ENCODE data around the gene PTGDR2.
A peak's percentile ranks its signal among the peaks of the same experiment; 100 is the strongest.

The PTGDR2 gene

GRCh38 chr11:60879971-60880588 is 24.3 kb upstream of the PTGDR2 start:
- no peak overlapping the region for H3K4me3 Mint-ChIP-seq
- H3K9me3 Mint-ChIP-seq = no peaks in the 10 kb centered on the region
- peaks cover 48% of the 10 kb centered on the region for H3K36me3 Mint-ChIP-seq (ENCODE audit: low read depth)
- H3K27me3 Mint-ChIP-seq (ENCODE audit: low read depth) = no peaks in the 10 kb centered on the region
- peaks cover 28% of the 10 kb centered on the region for H3K4me1 Mint-ChIP-seq (ENCODE audit: low read depth)
- H3K27ac Mint-ChIP-seq = no peak overlapping the region
- no peak for DNase-seq (ENCODE audit: low spot score)

DNA sequence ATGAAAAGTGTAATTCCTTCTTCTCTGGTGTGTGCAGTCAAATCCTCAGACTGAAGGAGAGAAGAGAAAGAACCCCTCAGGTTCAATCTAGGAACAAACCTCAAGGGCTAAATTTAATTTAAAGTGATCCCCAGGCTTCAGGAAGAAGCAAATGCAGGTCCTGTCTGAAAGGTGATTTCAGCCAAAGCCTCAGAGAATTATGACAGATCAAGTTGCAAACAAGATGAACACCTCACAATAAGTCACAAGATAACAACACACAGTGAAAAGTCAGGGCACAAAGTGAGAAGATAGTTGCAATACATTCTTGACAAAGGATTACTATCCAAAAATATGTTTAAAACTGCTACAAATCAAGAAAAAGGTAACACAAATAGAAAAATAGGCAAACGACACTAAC is 23.4 kb upstream of the PTGDR2 start:
- H3K27me3 Mint-ChIP-seq (ENCODE audit: low read depth) = no peaks in the 10 kb centered on the region
- no peak for DNase-seq (ENCODE audit: low spot score)
- peaks cover 44% of the 10 kb centered on the region for H3K36me3 Mint-ChIP-seq (ENCODE audit: low read depth)
- peaks cover 35% of the 10 kb centered on the region for H3K4me1 Mint-ChIP-seq (ENCODE audit: low read depth)
- no peaks in the 10 kb centered on the region for H3K9me3 Mint-ChIP-seq
- no peak overlapping the region for H3K27ac Mint-ChIP-seq
- H3K4me3 Mint-ChIP-seq = no peak overlapping the region

DNA sequence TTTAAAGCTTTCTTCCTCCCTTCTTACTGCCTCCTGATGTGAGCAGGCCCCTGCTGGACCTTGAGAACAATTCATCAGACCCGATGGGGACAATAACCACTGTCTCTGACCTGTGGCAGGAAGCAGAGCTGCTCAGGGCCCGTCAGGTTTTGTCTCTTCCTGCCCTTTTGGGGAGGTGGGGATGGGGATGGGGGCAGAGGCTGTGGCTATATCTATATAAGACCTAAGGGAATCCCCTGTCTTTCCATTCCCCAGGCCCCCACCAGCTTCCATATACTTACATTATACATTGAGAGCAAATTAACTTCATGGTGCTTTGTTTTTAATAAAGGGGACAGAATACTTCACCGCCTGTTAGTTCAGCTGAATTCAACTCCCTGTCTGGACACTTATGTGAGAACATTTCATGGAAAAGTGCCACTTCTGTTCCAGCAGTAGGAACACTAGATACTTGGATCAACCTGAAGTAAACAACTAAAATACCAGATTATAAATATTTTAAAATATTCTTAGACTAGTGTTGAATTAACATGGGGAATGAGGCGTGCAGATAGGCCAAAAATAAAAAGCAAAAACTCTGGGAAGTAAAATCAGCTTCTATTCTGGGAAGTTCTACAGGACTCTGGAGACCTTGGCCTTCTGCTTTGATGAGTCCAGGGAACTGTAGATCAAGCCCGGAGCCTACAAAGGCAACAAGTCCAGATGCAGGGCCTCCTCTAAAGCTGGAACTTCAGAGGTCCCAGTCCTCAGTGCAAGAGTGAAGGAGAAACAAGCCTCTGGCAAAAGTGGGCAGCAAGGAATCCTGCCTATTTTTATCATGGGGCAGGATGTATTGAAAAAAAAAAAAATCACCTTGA is 22.7 kb upstream of the PTGDR2 start:
- no peak overlapping the region for H3K27ac Mint-ChIP-seq
- no peaks in the 10 kb centered on the region for H3K27me3 Mint-ChIP-seq (ENCODE audit: low read depth)
- no peak for DNase-seq (ENCODE audit: low spot score)
- H3K4me1 Mint-ChIP-seq (ENCODE audit: low read depth) = peaks cover 37% of the 10 kb centered on the region
- no peak overlapping the region for H3K4me3 Mint-ChIP-seq
- H3K36me3 Mint-ChIP-seq (ENCODE audit: low read depth) = peaks cover 39% of the 10 kb centered on the region
- H3K9me3 Mint-ChIP-seq = no peaks in the 10 kb centered on the region

DNA sequence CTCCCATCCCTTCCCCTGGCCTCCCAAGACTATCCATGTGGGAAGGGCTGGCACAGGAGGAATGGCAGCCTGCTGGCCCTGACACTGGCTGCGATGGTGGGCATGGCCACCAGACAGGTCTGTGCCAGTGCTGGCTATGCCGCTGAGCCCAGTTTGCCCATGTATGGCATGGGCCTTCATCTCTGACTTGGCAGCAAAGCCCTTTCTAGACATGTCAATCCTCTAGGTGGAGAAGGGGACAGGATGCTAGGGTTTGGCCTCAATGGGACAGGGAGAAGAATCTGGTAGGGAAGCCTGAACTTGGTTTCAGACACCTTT is 20.4 kb upstream of the PTGDR2 start:
- no peak overlapping the region for H3K4me3 Mint-ChIP-seq
- H3K9me3 Mint-ChIP-seq = no peaks in the 10 kb centered on the region
- H3K36me3 Mint-ChIP-seq (ENCODE audit: low read depth) = peaks cover 24% of the 10 kb centered on the region

DNA sequence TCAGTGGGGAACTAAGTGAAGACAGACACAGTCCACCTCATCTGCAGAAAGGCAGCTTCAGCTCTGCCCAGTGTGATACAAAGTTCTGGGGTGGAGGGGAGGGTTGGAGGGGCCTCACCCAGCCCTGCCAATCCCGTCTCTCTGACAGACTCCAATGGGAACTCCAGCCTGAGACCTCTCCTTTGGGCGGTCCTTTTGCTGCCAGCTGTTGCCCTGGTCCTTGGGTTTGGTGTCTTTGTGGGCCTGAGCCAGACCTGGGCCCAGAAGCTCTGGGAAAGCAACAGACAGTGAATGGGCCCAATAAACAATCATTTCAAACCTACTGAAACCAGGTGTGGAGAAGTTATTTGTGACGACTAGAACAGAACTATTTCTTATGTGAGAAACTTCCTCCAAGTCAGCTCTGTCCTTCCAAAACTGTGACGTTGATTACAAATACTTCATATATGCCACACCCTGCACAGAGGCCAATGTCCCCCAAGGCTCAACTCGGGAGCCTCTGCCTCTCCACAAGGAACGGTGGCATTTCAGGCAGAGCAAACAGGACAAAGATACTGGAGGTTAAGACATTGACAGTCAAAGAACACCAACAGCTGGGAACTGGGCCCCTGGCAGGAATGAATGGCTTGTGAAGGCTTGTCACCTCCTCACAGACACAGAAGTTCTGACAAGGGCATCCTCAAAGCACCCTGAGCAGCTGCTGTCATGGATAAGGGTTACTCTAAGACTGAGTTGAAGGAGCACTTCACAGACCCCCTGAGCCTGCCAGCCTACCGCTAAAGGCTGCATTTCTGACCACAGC is 19.8 kb upstream of the PTGDR2 start:
- peaks cover 57% of the 10 kb centered on the region for H3K4me1 Mint-ChIP-seq (ENCODE audit: low read depth)
- peaks cover 18% of the 10 kb centered on the region for H3K36me3 Mint-ChIP-seq (ENCODE audit: low read depth)
- H3K9me3 Mint-ChIP-seq = no peaks in the 10 kb centered on the region
- no peak overlapping the region for H3K4me3 Mint-ChIP-seq
- no peak overlapping the region for H3K27ac Mint-ChIP-seq
- H3K27me3 Mint-ChIP-seq (ENCODE audit: low read depth) = no peaks in the 10 kb centered on the region
- no peak for DNase-seq (ENCODE audit: low spot score)

More for the DNA sequence above, 20.4 kb upstream of the PTGDR2 start:
- Mint-ChIP-seq H3K27ac (no peak overlapping the region), H3K4me1 (ENCODE audit: low read depth) (peaks cover 56% of the 10 kb centered on the region), H3K27me3 (ENCODE audit: low read depth) (no peaks in the 10 kb centered on the region)
- no peak for DNase-seq (ENCODE audit: low spot score)

DNA sequence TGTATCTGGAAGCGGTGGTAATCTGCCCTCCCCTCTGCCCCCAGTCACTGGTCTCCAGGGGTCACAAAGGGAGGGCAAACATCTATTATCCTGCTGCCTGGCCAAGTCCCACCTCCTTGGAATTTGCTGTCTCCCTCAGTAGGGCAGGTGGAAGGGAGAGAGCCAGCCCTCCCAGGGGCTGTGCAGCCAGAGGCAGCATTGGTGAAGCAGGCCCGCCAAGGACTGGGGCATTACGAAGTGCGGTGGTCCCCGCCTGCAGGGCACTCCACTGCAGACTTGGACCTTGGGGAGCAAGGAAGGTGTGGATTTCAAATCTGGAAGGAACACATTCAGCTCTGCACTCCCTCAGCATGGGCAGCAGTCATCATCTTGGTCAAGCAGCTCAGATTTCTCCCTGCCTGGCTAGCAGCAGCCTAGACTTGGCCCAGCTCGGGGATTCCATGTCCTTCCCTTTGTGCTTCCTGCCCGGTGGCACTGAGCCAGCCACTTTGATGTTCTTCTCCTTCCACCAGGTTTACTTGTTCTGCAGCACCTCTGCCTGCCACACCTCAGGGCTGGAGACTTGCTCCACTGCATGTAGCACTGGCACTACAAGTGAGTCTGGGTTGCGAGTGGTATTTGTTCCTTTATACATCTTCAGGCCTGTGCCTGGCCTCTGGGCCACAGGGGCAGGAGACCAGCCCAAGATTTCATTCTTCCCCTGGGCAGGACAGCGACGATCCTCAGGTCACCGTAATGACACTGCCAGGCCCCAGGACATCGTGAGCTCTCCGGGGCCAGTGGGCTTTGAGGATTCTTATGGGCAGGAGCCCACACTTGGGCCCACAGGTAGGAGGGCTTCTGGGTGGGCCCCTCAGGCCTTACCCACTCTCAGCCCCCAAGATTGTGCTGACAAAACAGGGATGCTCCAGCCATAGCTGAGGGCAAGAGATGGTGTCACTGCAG is 18.9 kb upstream of the PTGDR2 start:
- DNase-seq (ENCODE audit: low spot score) = no peak
- peak overlapping the region; percentile 16 for H3K4me3 Mint-ChIP-seq
- H3K4me1 Mint-ChIP-seq (ENCODE audit: low read depth) = peaks cover 58% of the 10 kb centered on the region
- H3K9me3 Mint-ChIP-seq = no peaks in the 10 kb centered on the region
- peak overlapping the region; percentile 65 for H3K27ac Mint-ChIP-seq
- peaks cover 16% of the 10 kb centered on the region for H3K36me3 Mint-ChIP-seq (ENCODE audit: low read depth)
- H3K27me3 Mint-ChIP-seq (ENCODE audit: low read depth) = no peaks in the 10 kb centered on the region

DNA sequence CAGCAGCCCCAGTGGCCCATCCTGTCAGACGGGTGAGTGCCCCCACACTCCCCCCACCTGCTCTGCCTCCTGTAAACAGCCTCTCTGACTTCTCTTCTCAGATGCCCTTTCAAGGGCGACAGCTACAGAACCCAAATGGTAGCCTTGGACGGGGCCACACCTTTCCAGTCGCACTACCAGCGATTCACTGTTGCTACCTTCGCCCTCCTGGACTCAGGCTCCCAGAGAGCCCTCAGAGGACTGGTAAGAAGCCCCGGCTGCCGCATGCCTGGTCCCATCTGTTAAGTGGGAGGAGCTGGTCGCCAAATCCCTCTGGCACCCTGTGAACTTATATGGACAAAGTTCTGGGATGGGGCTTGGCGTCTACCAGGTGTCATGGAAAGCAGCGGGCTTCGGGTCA is 17.8 kb upstream of the PTGDR2 start:
- no peak for DNase-seq (ENCODE audit: low spot score)
- Mint-ChIP-seq H3K27me3 (ENCODE audit: low read depth) (no peaks in the 10 kb centered on the region), H3K36me3 (ENCODE audit: low read depth) (peaks cover 10% of the 10 kb centered on the region), H3K4me1 (ENCODE audit: low read depth) (peaks cover 67% of the 10 kb centered on the region), H3K27ac (peak overlapping the region; percentile 31), H3K4me3 (peak overlapping the region; percentile 54), H3K9me3 (no peaks in the 10 kb centered on the region)

DNA sequence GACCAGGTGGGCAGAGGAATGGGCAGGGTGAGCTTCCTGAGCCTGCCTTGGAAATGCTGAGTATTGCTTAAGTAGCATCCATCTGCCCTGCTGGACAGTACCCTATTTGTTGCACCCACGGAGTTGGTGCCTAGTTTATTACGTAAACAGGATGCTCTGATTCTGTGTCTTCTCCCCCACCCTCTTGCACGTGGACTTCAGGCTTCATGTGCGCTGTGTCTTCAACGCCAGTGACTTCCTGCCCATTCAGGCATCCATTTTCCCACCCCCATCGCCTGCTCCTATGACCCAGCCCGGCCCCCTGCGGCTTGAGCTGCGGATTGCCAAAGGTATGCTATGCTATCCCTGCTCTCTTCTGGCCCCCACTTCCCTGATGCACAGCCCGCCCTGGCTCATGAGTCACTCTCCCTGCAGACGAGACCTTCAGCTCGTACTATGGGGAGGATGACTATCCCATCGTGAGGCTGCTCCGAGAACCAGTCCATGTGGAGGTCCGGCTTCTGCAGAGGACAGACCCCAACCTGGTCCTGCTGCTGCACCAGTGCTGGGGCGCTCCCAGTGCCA is 17.3 kb upstream of the PTGDR2 start:
- Mint-ChIP-seq H3K4me1 (ENCODE audit: low read depth) (peaks cover 69% of the 10 kb centered on the region), H3K27ac (peak overlapping the region; percentile 80), H3K4me3 (peak overlapping the region; percentile 54), H3K9me3 (no peaks in the 10 kb centered on the region), H3K36me3 (ENCODE audit: low read depth) (peaks cover 7% of the 10 kb centered on the region), H3K27me3 (ENCODE audit: low read depth) (no peaks in the 10 kb centered on the region)
- DNase-seq (ENCODE audit: low spot score) = no peak

- Mint-ChIP-seq H3K36me3 (ENCODE audit: low read depth) (peaks cover 2% of the 10 kb centered on the region), H3K4me3 (peak overlapping the region; percentile 63), H3K27ac (peak overlapping the region; percentile 82), H3K27me3 (ENCODE audit: low read depth) (no peaks in the 10 kb centered on the region), H3K9me3 (no peaks in the 10 kb centered on the region), H3K4me1 (ENCODE audit: low read depth) (peaks cover 64% of the 10 kb centered on the region)
- no peak for DNase-seq (ENCODE audit: low spot score)
Measured at GRCh38 chr11:60872124-60872960, 16.6 kb upstream of the PTGDR2 start.

DNA sequence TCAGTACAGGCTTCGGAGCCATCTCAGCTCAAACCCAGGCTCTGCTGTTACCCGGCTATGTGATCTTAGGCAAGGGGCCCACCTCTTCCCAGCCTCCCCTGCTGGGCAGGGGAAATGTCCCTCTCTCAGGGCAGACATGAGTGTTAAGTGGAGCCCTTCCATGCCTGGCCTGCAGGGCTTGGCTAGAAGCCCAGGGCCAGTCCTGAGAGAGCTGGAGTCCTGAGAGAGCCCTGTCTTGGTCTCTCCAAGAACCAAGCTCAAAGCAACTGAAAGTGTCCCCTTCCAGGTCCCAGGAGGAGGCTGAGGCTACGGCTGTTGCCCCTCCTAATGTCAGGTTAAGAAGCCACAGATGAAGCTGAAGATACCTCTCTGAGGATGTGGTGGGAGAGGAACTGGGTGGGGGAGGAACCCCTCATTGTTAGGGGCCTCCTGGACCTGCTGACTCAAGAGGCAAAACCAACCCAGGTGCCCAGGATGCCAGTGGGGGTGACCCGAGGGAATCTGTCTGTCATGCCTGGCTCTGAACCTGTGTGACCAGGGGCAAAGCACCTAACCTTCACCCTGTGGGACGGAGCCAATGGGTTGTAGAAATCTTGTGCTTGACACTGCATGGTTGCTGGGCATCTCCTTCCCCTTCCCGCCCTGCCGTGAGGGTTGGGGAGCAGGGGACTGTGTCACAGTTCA is 15.8 kb upstream of the PTGDR2 start:
- Mint-ChIP-seq H3K4me1 (ENCODE audit: low read depth) (peaks cover 68% of the 10 kb centered on the region), H3K4me3 (peak overlapping the region; percentile 63), H3K36me3 (ENCODE audit: low read depth) (peaks cover 2% of the 10 kb centered on the region), H3K27me3 (ENCODE audit: low read depth) (no peaks in the 10 kb centered on the region), H3K27ac (peak overlapping the region; percentile 82), H3K9me3 (no peaks in the 10 kb centered on the region)
- DNase-seq (ENCODE audit: low spot score) = no peak

DNA sequence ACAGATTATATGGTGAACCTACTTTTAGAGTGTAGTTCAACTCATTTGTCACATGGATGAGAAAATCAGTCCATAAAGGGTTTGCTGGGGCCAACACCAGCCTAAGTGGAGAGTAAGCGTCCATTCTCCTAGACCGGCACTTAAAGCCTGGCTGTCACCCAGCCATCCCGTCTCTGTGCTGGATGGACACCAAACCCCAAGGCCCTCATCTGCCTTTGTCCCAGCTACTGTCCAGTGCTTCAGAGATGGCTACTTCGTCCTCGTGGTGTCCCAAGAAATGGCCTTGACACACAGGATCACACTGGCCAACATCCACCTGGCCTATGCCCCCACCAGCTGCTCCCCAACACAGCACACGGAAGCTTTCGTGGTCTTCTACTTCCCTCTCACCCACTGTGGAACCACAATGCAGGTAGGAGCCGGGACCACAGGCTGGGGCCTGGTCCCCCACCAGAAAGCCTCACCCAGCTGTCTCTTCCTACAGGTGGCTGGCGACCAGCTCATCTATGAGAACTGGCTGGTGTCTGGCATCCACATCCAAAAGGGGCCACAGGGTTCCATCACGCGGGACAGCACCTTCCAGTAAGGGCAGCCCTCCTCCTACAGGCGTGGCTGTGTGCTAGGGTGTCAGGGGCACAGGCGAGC is 15.1 kb upstream of the PTGDR2 start:
- Mint-ChIP-seq H3K36me3 (ENCODE audit: low read depth) (peaks cover 2% of the 10 kb centered on the region), H3K27me3 (ENCODE audit: low read depth) (no peaks in the 10 kb centered on the region), H3K9me3 (no peaks in the 10 kb centered on the region), H3K27ac (peak overlapping the region; percentile 82), H3K4me3 (peak overlapping the region; percentile 63), H3K4me1 (ENCODE audit: low read depth) (peaks cover 70% of the 10 kb centered on the region)
- no peak for DNase-seq (ENCODE audit: low spot score)

DNA sequence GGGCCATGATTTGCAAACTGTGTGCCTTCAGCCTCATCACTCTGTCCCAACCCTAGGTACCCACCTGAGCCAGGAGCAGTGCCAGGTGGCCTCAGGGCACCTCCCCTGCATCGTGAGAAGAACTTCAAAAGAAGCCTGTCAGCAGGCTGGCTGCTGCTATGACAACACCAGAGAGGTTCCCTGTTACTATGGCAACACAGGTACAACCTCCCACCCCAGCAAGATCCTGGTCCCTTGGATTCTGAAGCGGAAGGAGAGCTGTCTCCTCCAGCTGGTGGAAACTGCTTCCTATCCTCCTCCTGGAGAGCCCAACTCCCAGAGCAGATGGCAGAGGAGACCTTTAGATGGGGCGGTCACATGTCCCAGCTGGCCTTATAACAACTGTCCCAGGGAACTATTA is 14.5 kb upstream of the PTGDR2 start:
- Mint-ChIP-seq H3K27ac (peak overlapping the region; percentile 69), H3K4me3 (no peak overlapping the region), H3K9me3 (no peaks in the 10 kb centered on the region), H3K36me3 (ENCODE audit: low read depth) (peaks cover 2% of the 10 kb centered on the region), H3K27me3 (ENCODE audit: low read depth) (no peaks in the 10 kb centered on the region), H3K4me1 (ENCODE audit: low read depth) (peaks cover 74% of the 10 kb centered on the region)
- no peak for DNase-seq (ENCODE audit: low spot score)

Measured in T-helper 2 cell treated with Interferon-gamma antibody and Interleukin-4, amounts not matched to agents 5 μg/mL and 100 μg/mL, for 36 hours (primary cell).